VCaP (cell line): ENCODE data around the gene YPEL1.

Experiments
- H3K27ac ChIP-seq: fragments of 450-650 bp; 2 replicates; pipeline ENCODE4 v1.5.1; 2017
- CTCF ChIP-seq: fragments of 450-650 bp; conservative IDR thresholded peaks from 2 replicates; pipeline ENCODE4 v1.5.1; 2017; ENCODE audit warnings: mild to moderate bottlenecking, moderate library complexity

Gene YPEL1

GRCh38 chr22:21681566-21682370 lies 53.8 kb downstream of the YPEL1 start:
- H3K27ac ChIP-seq: peak overlapping the region; percentile 42; the same call in 1 of the 2 replicates

GRCh38 chr22:21680830-21681565 lies 54.6 kb downstream of the YPEL1 start:
- H3K27ac ChIP-seq: peak overlapping the region; percentile 42; the same call in 1 of the 2 replicates
- no peak for TF ChIP-seq CTCF

More at GRCh38 chr22:21681566-21682370, 53.8 kb downstream of the YPEL1 start:
- TF ChIP-seq CTCF: no peak

GRCh38 chr22:21679383-21679782 lies 56.2 kb downstream of the YPEL1 start:
- no peak overlapping the region for H3K27ac ChIP-seq
- no peak for TF ChIP-seq CTCF

- H3K27ac ChIP-seq: peak overlapping the region; percentile 55; the same call in 1 of the 2 replicates
These were observed 56.8 kb downstream of the YPEL1 start for GRCh38 chr22:21678842-21679241.

- H3K27ac ChIP-seq: peak overlapping the region; percentile 55
- TF ChIP-seq CTCF: no peak
These were observed 57.8 kb downstream of the YPEL1 start for GRCh38 chr22:21677606-21678443.

- TF ChIP-seq CTCF: no peak
- H3K27ac ChIP-seq: no peak overlapping the region
These were observed 60.9 kb downstream of the YPEL1 start for GRCh38 chr22:21674638-21675245.

- H3K27ac ChIP-seq: no peak overlapping the region
- TF ChIP-seq CTCF: no peak; the same call in 1 of the 2 replicates
These were observed 61.9 kb downstream of the YPEL1 start for GRCh38 chr22:21673534-21674321.
